Measurements from ENCODE around the gene LHFPL3. TPM values are rescaled to one million over a fixed set of nuclear protein-coding genes. Genes with fewer than 3 reads are reported as not detected.

The LHFPL3 gene
- total RNA-seq, 1 experiment from 2014 or later: not detected

GRCh38 chr7:104906032-104906431 is 577.6 kb downstream of the LHFPL3 start:
- no peak overlapping the region for H3K23ac ChIP-seq (ENCODE audit: insufficient read length, low read depth, low read length)
- H3K18ac ChIP-seq (ENCODE audit: insufficient read length, low read depth, low read length): no peak overlapping the region
- no CpG with 5 or more reads among the region's 7 CpGs for WGBS (ENCODE audit: extremely low coverage, insufficient read length, low lambda C conversion rate)
- no peak overlapping the region for H2BK20ac ChIP-seq (ENCODE audit: low read depth, low read length, poor library complexity, severe bottlenecking)
- no peak overlapping the region for H3K4ac ChIP-seq (ENCODE audit: low read depth, low read length)
- Mint-ChIP-seq H3K27ac (no peak overlapping the region), H3K36me3 (ENCODE audit: insufficient read depth in 1 of 3, low read depth in 3 of 3) (no peaks in the 10 kb centered on the region), H3K4me3 (no peak overlapping the region), H3K9me3 (no peaks in the 10 kb centered on the region), H3K4me1 (no peaks in the 10 kb centered on the region), H3K27me3 (ENCODE audit: low read depth) (peaks cover 2% of the 10 kb centered on the region; the same call in 1 of the 2 replicates)
- no peak overlapping the region for H2BK15ac ChIP-seq (ENCODE audit: low read depth, low read length)
- H3T11ph ChIP-seq (ENCODE audit: low read length): no peak overlapping the region
- no peak for DNase-seq
- H2AK5ac ChIP-seq (ENCODE audit: insufficient read length, low read length): no peak overlapping the region
- H3K9ac ChIP-seq (ENCODE audit: extremely low read depth, insufficient read length, low read length): no peak overlapping the region
- no peaks in the 10 kb centered on the region for H3K23me2 ChIP-seq (ENCODE audit: insufficient read length, low read depth, low read length, poor library complexity, severe bottlenecking)
- no peak overlapping the region for H4K91ac ChIP-seq (ENCODE audit: insufficient read length, low read depth, low read length)
- H3K56ac ChIP-seq (ENCODE audit: insufficient read length, low read depth, low read length): no peak overlapping the region
- no peak overlapping the region for H2AFZ ChIP-seq (ENCODE audit: low read length)
- no peaks in the 10 kb centered on the region for H3K27me3 ChIP-seq (ENCODE audit: insufficient read depth, low read length)
- no peak overlapping the region for H4K8ac ChIP-seq (replicated peaks; ENCODE audit: insufficient read length, low read depth, low read length)
- no peak overlapping the region for H4K5ac ChIP-seq (ENCODE audit: insufficient read length, low read depth, low read length)
- H2BK12ac ChIP-seq (ENCODE audit: insufficient read length, low read depth, low read length): no peak overlapping the region
- H3K79me2 ChIP-seq (ENCODE audit: insufficient read depth, low read length): no peaks in the 10 kb centered on the region
- no peak overlapping the region for H2BK120ac ChIP-seq (ENCODE audit: low read depth, low read length, poor library complexity, severe bottlenecking)
- H2BK5ac ChIP-seq (ENCODE audit: insufficient read length, low read length): no peak overlapping the region
- no peaks in the 10 kb centered on the region for H3K9me3 ChIP-seq (ENCODE audit: control insufficient read depth, low read depth, low read length)
- no peak overlapping the region for H3K4me2 ChIP-seq (ENCODE audit: insufficient read depth, insufficient read length, low read length)
- H3K4me1 ChIP-seq (ENCODE audit: insufficient read depth, low read length): no peaks in the 10 kb centered on the region
- H3K14ac ChIP-seq (ENCODE audit: insufficient read depth, low read length): no peak overlapping the region
- no peaks in the 10 kb centered on the region for H4K20me1 ChIP-seq (ENCODE audit: control insufficient read depth, insufficient read depth, insufficient read length)
- TF ChIP-seq, protein P1, sequence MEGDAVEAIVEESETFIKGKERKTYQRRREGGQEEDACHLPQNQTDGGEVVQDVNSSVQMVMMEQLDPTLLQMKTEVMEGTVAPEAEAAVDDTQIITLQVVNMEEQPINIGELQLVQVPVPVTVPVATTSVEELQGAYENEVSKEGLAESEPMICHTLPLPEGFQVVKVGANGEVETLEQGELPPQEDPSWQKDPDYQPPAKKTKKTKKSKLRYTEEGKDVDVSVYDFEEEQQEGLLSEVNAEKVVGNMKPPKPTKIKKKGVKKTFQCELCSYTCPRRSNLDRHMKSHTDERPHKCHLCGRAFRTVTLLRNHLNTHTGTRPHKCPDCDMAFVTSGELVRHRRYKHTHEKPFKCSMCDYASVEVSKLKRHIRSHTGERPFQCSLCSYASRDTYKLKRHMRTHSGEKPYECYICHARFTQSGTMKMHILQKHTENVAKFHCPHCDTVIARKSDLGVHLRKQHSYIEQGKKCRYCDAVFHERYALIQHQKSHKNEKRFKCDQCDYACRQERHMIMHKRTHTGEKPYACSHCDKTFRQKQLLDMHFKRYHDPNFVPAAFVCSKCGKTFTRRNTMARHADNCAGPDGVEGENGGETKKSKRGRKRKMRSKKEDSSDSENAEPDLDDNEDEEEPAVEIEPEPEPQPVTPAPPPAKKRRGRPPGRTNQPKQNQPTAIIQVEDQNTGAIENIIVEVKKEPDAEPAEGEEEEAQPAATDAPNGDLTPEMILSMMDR (conservative IDR thresholded peaks at IDR 0.05): no peak
- no peak overlapping the region for H3K27ac ChIP-seq (ENCODE audit: insufficient read length, low read depth, low read length)
- H3K79me1 ChIP-seq (ENCODE audit: insufficient read depth, low read depth, low read length, poor library complexity, severe bottlenecking): no peaks in the 10 kb centered on the region
